ENCODE measurements around the gene PHIP.

DNA sequence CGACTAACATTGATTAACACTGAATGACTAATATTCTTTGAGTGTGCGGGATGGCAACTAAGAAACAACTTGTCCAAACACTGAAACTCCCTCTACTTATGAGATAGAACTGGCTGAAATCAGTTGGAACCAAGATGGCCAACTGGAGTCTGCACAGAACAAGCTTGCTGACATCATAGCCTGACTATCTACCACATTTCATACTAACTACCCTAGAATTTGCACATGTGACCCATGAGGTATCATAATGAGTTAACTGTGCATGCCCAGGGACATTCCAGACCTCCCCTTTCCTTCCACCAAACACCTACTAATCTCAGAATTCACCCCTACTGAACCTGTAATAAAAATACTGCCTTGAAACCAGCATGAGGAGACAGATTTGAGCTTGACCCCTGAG is 43.2 kb downstream of the PHIP start:
- TF ChIP-seq, protein P1, sequence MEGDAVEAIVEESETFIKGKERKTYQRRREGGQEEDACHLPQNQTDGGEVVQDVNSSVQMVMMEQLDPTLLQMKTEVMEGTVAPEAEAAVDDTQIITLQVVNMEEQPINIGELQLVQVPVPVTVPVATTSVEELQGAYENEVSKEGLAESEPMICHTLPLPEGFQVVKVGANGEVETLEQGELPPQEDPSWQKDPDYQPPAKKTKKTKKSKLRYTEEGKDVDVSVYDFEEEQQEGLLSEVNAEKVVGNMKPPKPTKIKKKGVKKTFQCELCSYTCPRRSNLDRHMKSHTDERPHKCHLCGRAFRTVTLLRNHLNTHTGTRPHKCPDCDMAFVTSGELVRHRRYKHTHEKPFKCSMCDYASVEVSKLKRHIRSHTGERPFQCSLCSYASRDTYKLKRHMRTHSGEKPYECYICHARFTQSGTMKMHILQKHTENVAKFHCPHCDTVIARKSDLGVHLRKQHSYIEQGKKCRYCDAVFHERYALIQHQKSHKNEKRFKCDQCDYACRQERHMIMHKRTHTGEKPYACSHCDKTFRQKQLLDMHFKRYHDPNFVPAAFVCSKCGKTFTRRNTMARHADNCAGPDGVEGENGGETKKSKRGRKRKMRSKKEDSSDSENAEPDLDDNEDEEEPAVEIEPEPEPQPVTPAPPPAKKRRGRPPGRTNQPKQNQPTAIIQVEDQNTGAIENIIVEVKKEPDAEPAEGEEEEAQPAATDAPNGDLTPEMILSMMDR (IDR thresholded peaks at IDR 0.05; ENCODE audit: low read depth, low read length), result no peak
- no peak for TF ChIP-seq EZH2phosphoT487 (IDR thresholded peaks at IDR 0.05; ENCODE audit: low read depth)

Data from OCI-LY3 (cell line).